Hepatocyte (in vitro differentiated cells): ENCODE data around the gene FAM124A.

Experiments
- CTCF ChIP-seq: fragments of 200-600 bp; sonication (generic); IDR thresholded peaks from 2 replicates; pipeline ENCODE4 v1.5.1; 2016; ENCODE audit warnings: antibody characterized with exemption, mild to moderate bottlenecking; ENCODE audit not compliant: poor library complexity
- EZH2 ChIP-seq: fragments of 200-600 bp; sonication (generic); IDR thresholded peaks from 2 replicates; pipeline ENCODE4 v1.6.1; 2016; ENCODE audit warnings: antibody characterized with exemption, mild to moderate bottlenecking, borderline replicate concordance
- EZH2phosphoT487 ChIP-seq: fragments of 200-600 bp; sonication (generic); IDR thresholded peaks from one replicate; pipeline ENCODE4 v1.6.1; 2018; ENCODE audit warnings: antibody characterized with exemption, mild to moderate bottlenecking, low read depth, moderate library complexity; ENCODE audit not compliant: unreplicated experiment, severe bottlenecking

- TF ChIP-seq CTCF (no peak), EZH2phosphoT487 (no peak), EZH2 (no peak)
Observed at GRCh38 chr13:51305271-51305967, 83.2 kb downstream of the FAM124A start.
